Omental fat pad (tissue), 4 donors: ENCODE measurements around the gene MRPS30. TPM values are rescaled to one million over a fixed set of nuclear protein-coding genes. Genes with fewer than 3 reads are reported as not detected.
A peak's percentile ranks its signal among the peaks of the same experiment; 100 is the strongest.
"Not testable (repeated sequence)": the region's sequence is repeated elsewhere in the genome, so short reads cannot be mapped to it uniquely, and the experiment has no call there.

Experiments used
- ATAC-seq: fragments of 150-250 bp; one replicate; pipeline ENCODE4 v1.9.1; 2016; ENCODE audit warnings: mild to moderate bottlenecking, moderate library complexity; ENCODE audit not compliant: low FRiP score
- DNase-seq: peaks from one replicate; pipeline ENCODE4 v3.0.0-alpha.2; 2019; ENCODE audit warnings: low spot score
- total RNA-seq, 4 donors: library from RNA; depleted of rRNA; stranded (reverse); fragments of >200 nt; gene quantifications; one replicate each; pipeline ENCODE4 v1.1.0, GENCODE V29; 2016
- TF ChIP-seq, protein P1 (sequence below), 3 donors: fragments of 450-650 bp; IDR thresholded peaks; one replicate each; pipeline ENCODE4 v1.5.1; 2016 to 2017; ENCODE audit warnings: antibody characterized with exemption in 3 of 3, mild to moderate bottlenecking in 3 of 3, moderate library complexity in 2 of 3

Gene MRPS30
- total RNA-seq: 10 to 100 TPM; 47.0 to 60.8 (median 54.0) TPM

DNA sequence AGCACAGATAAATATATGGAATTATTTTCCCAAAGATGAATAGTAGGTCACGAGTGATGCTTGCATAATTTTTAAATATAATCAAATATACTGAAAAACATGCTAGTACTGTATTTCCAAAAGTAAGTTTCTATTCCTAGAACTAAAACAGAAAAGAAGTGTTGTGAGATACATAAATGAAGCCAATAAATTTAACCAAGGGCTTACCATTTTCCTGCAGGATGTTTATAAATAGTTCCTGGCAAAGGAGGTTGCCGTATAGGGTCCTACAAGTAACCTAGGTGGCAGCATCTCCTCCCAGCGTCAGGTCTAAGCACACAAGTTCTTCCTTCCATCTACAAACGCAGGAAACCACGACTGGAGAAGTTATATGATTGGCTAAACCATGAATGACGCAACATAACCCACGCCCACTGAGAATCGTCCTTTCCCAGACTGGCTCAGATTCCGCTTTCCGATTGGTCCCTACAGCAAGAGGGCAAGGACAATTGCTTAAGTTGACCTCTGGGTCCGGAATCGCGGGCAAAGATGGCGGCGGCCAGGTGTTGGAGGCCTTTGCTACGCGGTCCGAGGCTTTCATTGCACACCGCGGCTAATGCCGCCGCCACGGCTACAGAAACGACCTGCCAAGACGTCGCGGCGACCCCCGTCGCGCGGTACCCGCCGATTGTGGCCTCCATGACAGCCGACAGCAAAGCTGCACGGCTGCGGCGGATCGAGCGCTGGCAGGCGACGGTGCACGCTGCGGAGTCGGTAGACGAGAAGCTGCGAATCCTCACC, at the start of gene MRPS30:
TSS of gene MRPS30 (plus strand) at position 513 of the 780 bp plus-strand sequence. CDS start at position 529, 16 bp downstream.
- TF ChIP-seq, protein P1, sequence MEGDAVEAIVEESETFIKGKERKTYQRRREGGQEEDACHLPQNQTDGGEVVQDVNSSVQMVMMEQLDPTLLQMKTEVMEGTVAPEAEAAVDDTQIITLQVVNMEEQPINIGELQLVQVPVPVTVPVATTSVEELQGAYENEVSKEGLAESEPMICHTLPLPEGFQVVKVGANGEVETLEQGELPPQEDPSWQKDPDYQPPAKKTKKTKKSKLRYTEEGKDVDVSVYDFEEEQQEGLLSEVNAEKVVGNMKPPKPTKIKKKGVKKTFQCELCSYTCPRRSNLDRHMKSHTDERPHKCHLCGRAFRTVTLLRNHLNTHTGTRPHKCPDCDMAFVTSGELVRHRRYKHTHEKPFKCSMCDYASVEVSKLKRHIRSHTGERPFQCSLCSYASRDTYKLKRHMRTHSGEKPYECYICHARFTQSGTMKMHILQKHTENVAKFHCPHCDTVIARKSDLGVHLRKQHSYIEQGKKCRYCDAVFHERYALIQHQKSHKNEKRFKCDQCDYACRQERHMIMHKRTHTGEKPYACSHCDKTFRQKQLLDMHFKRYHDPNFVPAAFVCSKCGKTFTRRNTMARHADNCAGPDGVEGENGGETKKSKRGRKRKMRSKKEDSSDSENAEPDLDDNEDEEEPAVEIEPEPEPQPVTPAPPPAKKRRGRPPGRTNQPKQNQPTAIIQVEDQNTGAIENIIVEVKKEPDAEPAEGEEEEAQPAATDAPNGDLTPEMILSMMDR (IDR thresholded peaks at IDR 0.05): no peak
- DNase-seq (peak; percentile 71), ATAC-seq (peak; percentile 99)

DNA sequence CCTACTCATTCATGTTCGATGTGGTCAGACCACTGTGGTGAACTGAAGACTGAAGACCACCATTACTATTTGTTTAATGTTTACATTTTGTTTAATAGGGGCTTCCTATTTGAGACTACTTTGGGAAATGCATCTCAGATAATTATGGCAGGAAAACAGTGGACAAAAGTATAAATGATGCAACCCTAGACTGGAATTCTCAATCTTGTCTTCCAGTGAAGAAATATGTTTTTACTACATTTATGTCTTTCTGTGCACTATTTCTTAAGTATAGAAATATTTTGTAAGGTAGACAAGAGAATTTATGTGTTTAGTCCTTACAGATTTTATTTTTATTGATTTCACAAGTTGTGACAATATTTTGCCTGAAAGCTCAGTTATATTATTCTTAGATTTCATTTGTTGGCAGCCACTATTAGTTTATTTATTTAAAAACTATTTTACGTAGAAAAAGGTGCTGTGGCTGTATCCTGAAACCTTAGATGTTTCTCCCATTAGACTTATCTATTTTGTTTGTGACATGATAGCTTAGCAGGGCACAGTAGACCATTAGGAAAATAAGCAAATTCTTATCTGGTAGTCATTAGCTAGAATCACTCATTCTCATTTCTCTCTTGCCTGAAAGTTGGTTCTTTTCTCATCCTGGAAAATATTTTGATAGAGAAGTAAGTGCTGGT, 39.4 kb upstream of the MRPS30 start:
- ATAC-seq (no peak), DNase-seq (no peak)
- TF ChIP-seq, protein P1 (IDR thresholded peaks at IDR 0.05): no peak

DNA sequence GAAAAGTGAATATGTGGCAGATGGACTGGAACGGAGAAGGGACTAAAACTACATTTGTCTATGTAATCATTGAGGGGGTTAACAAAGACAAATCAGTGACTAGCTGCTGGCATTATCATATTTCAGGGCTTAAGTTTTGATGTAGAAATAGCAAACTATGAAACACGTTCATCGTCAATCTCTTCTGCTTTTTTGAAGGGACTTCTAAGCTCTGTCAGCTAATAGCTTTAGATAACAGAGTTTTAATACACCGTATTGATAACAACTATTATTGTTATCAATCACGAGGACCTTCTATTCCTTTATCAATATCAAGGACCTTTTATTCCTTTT, 38.9 kb upstream of the MRPS30 start:
- ATAC-seq (no peak), DNase-seq (no peak)
- TF ChIP-seq, protein P1 (IDR thresholded peaks at IDR 0.05): no peak

DNA sequence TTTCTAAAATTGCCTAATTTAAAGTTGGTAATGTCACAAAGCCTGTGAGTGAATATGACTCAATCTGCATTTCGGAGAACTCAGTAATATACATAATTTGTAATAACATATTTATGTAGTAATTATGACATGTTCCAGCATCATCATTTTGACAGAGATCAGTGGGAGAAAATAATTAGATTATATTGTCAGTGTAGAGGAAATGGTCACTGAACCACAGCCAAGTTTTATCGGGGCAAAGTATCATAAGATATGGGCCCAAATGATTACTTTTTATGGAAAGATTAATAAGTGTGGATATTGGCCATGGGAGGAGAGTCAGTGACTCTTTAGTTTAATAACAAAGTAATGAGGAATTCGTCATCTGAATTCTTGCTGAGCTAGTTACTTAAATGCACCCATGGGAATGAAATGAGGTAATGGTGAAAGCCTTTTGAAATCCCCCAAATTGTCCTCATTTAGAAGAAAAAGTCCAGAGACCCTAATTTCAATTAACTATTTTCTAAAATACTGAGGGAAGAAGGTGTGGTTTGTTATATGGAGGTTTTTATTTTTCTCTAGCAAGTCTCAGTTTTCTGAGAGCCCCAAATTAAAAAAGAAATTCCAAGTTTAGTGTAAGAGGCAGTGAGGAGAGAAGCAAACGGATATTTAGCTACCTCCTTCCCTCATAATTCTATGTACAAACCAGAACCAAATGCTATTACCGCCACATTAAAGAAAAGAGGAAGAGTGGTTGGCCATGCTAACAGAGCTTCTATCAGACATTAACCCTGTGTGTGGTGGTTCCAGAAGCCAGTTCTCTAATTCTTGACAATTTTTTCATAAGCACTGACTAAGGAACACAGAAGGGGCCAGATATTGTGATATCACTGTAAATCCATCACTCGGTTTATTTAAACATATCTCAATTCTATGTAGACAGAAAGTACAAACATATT, 37.7 kb upstream of the MRPS30 start:
- TF ChIP-seq, protein P1 (IDR thresholded peaks at IDR 0.05): no peak
- DNase-seq: no peak
- ATAC-seq: no peak

DNA sequence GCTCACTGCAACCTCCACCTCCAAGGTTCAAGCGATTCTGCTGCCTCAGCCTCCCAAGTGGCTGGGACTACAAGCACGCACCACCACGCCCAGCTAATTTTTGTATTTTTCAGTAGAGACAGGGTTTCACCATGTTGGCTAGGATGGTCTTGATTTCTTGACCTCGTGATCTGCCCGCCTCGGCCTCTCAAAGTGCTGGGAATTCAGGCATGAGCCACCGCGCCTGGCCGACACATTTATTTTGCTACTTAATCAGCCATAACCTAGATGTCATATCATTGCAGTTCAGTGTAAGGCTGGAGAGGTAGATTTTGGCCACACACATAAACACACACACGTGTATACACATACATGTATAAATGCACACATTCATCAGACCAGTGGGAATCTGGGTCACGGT, 36.4 kb upstream of the MRPS30 start:
- ATAC-seq, DNase-seq: not testable (repeated sequence)

DNA sequence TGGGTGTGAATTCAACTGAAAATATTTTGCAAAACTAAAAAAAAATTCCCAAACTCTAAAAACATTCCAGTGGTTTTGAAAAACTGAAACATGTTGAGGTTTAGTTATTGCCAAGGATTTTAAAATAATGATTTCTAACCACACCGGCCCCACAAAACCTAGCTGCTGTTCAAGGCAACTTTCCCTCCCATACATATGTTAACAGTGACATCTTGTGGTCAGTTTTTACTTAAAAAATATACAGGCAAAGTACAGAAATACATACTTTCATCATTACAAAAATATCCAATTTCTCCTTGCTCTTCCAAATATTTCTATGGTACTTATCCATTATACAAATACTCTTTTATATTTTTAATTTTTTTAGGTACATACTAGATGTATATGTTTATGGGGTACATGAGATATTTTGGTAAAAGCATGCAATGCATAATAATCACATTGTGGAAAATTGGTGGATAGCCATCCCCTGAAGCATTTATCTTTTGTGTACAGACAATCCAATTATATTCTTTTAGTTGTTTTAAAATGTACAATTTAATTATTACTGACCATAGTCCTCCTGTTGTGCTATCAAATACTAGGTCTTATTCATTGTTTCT, 34.4 kb upstream of the MRPS30 start:
- ATAC-seq: no peak
- TF ChIP-seq, protein P1 (IDR thresholded peaks at IDR 0.05): no peak
- no peak for DNase-seq

DNA sequence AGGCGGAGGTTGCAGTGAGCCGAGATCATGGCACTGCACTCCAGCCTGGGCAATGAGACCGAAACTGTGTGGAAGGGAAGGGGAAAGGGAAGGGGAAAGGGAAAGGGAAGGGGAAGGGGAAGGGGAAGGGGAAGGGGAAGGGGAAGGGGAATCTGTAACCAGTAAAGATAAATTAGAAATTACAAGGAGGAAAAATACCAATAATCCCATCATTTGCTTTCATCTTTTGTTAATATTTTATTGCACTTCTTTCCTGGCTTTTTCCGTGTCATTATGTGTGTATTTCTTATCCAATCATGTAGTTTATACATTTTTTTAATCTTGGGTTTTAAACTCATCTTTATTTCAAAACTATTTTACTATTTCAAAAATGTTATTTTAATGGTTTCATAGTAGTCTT, 29.6 kb upstream of the MRPS30 start:
- ATAC-seq (no peak), DNase-seq (no peak)
- TF ChIP-seq, protein P1 (IDR thresholded peaks at IDR 0.05): no peak
